GM23338 (cell line): ENCODE measurements around the gene SLC23A2.

ENCODE experiments used
- CREB1 ChIP-seq: fragments of 250-450 bp; sonication (Bioruptor Pico); IDR thresholded peaks from 2 replicates; pipeline ENCODE4 v1.5.0; 2020; ENCODE audit warnings: low read depth, mild to moderate bottlenecking, moderate library complexity
- CTCF ChIP-seq, 2 experiments: fragments of 200-600 bp in 1 of 2; sonication (generic) in 1 of 2; conservative IDR thresholded peaks; 2 replicates each; pipeline versions ENCODE4 v1.5.1 to v1.6.1; 2016 to 2017; ENCODE audit warnings: antibody characterized with exemption in 2 of 2, low read depth in 2 of 2, mild to moderate bottlenecking in 2 of 2, moderate library complexity in 1 of 2
- ETS1 ChIP-seq: IDR thresholded peaks from 2 replicates; pipeline ENCODE4 v1.6.1; 2016; ENCODE audit warnings: antibody characterized with exemption
- EZH2 ChIP-seq: fragments of 200-600 bp; sonication (generic); IDR thresholded peaks from one replicate; pipeline ENCODE4 v1.8.0; 2017; ENCODE audit warnings: antibody characterized with exemption, mild to moderate bottlenecking, low read depth; ENCODE audit not compliant: unreplicated experiment
- EZH2phosphoT487 ChIP-seq: fragments of 200-600 bp; sonication (generic); IDR thresholded peaks from one replicate; pipeline ENCODE4 v1.8.1; 2018; ENCODE audit warnings: antibody characterized with exemption; ENCODE audit not compliant: unreplicated experiment
- NANOG ChIP-seq: IDR thresholded peaks from 2 replicates; pipeline ENCODE4 v1.6.1; 2016; ENCODE audit warnings: antibody characterized with exemption, borderline replicate concordance
- POLR2AphosphoS5 ChIP-seq: IDR thresholded peaks from 2 replicates; pipeline ENCODE4 v1.6.1; 2016; ENCODE audit warnings: antibody characterized with exemption, low read depth
- REST ChIP-seq: IDR thresholded peaks from one replicate; pipeline ENCODE4 v1.6.1; 2018; ENCODE audit warnings: antibody characterized with exemption; ENCODE audit not compliant: unreplicated experiment

GRCh38 chr20:4972506-4973251 is 28.6 kb downstream of the SLC23A2 start:
- TF ChIP-seq POLR2AphosphoS5: no peak
- no peak for TF ChIP-seq CTCF (conservative IDR thresholded peaks at IDR 0.05; ENCODE audit: low read depth in 2 of 2)
- no peak for TF ChIP-seq CREB1 (CRISPR knock-in tag)
- TF ChIP-seq EZH2phosphoT487: no peak
- TF ChIP-seq EZH2: no peak
- TF ChIP-seq NANOG: no peak
- TF ChIP-seq REST: no peak
- TF ChIP-seq ETS1: no peak
